IPS-11a (cell line): ENCODE measurements around the gene OLFM1.

Experiments
- H3K4me3 ChIP-seq: one replicate; pipeline ENCODE4 v1.5.1; 2013; ENCODE audit warnings: low read depth, low read length, control low read depth

The OLFM1 gene

GRCh38 chr9:135127718-135128670 lies 40.5 kb downstream of the OLFM1 start:
- no peak overlapping the region for H3K4me3 ChIP-seq

- no peak overlapping the region for H3K4me3 ChIP-seq
Observed at GRCh38 chr9:135129137-135129695, 41.7 kb downstream of the OLFM1 start.

- H3K4me3 ChIP-seq = no peak overlapping the region
Observed at GRCh38 chr9:135130207-135130976, 42.9 kb downstream of the OLFM1 start.

GRCh38 chr9:135131488-135131887 lies 44.0 kb downstream of the OLFM1 start:
- H3K4me3 ChIP-seq = no peak overlapping the region

- no peak overlapping the region for H3K4me3 ChIP-seq
Observed at GRCh38 chr9:135132008-135132407, 44.5 kb downstream of the OLFM1 start.

- H3K4me3 ChIP-seq = no peak overlapping the region
Observed at GRCh38 chr9:135134268-135135022, 47.0 kb downstream of the OLFM1 start.

GRCh38 chr9:135135171-135135928 lies 47.9 kb downstream of the OLFM1 start:
- no peak overlapping the region for H3K4me3 ChIP-seq

- no peak overlapping the region for H3K4me3 ChIP-seq
Observed at GRCh38 chr9:135135929-135136315, 48.5 kb downstream of the OLFM1 start.

GRCh38 chr9:135136481-135136880 lies 49.0 kb downstream of the OLFM1 start:
- no peak overlapping the region for H3K4me3 ChIP-seq

GRCh38 chr9:135136991-135137832 lies 49.7 kb downstream of the OLFM1 start:
- H3K4me3 ChIP-seq = no peak overlapping the region

GRCh38 chr9:135138078-135138855 lies 50.8 kb downstream of the OLFM1 start:
- H3K4me3 ChIP-seq = no peak overlapping the region

GRCh38 chr9:135139366-135139959 lies 52.0 kb downstream of the OLFM1 start:
- no peak overlapping the region for H3K4me3 ChIP-seq

- H3K4me3 ChIP-seq = no peak overlapping the region
Observed at GRCh38 chr9:135141183-135141774, 53.8 kb downstream of the OLFM1 start.

- no peak overlapping the region for H3K4me3 ChIP-seq
Observed at GRCh38 chr9:135144581-135145170, 57.2 kb downstream of the OLFM1 start.

GRCh38 chr9:135145312-135145711 lies 57.8 kb downstream of the OLFM1 start:
- H3K4me3 ChIP-seq = no peak overlapping the region

GRCh38 chr9:135146241-135146640 lies 58.8 kb downstream of the OLFM1 start:
- no peak overlapping the region for H3K4me3 ChIP-seq

GRCh38 chr9:135146766-135147473 lies 59.5 kb downstream of the OLFM1 start:
- no peak overlapping the region for H3K4me3 ChIP-seq
